Brain microvascular endothelial cell (primary cell): ENCODE measurements around the gene BEGAIN.

ENCODE experiments used
- DNase-seq: peaks from one replicate; pipeline ENCODE4 v3.0.0-alpha.2; 2020
- H3K27ac ChIP-seq: fragments of 250-450 bp; sonication (Bioruptor Pico); 2 replicates; pipeline ENCODE4 v1.5.1; 2020; ENCODE audit warnings: mild to moderate bottlenecking, moderate library complexity
- H3K27me3 ChIP-seq: fragments of 250-450 bp; sonication (Bioruptor Pico); replicated peaks from 2 replicates; pipeline ENCODE4 v1.5.1; 2020; ENCODE audit warnings: mild to moderate bottlenecking
- H3K36me3 ChIP-seq: fragments of 250-450 bp; sonication (Bioruptor Pico); replicated peaks from 2 replicates; pipeline ENCODE4 v1.5.1; 2020; ENCODE audit warnings: mild to moderate bottlenecking
- H3K4me3 ChIP-seq: 2 replicates; pipeline ENCODE4 v1.5.1; 2011; ENCODE audit warnings: low read depth, mild to moderate bottlenecking, control low read depth, low read length, moderate library complexity
- CTCF ChIP-seq: IDR thresholded peaks from 2 replicates; pipeline ENCODE4 v1.5.1; 2011; ENCODE audit warnings: low read depth, mild to moderate bottlenecking, moderate library complexity, low read length, control low read depth, inconsistent platforms; ENCODE audit errors: missing control alignments
- in situ Hi-C: cut with HindIII; loops from 2 replicates; pipeline ENCODE4 v1.10.0; 2017; ENCODE audit warnings: low sequenced_read_pairs, low pct_ligation_motif_present

BEGAIN gene

GRCh38 chr14:100500128-100500527 is 87.1 kb downstream of the BEGAIN start:
- no peak for TF ChIP-seq CTCF
- in situ Hi-C loops, result no loop called here
- no peak overlapping the region for H3K4me3 ChIP-seq
- DNase-seq, result no peak
- no peaks in the 10 kb centered on the region for H3K36me3 ChIP-seq
- H3K27me3 ChIP-seq, result no peaks in the 10 kb centered on the region
- H3K27ac ChIP-seq, result no peak overlapping the region

- H3K27ac ChIP-seq, result no peak overlapping the region
- DNase-seq, result no peak
- H3K27me3 ChIP-seq, result no peaks in the 10 kb centered on the region
- H3K4me3 ChIP-seq, result no peak overlapping the region
- no peak for TF ChIP-seq CTCF
- no peaks in the 10 kb centered on the region for H3K36me3 ChIP-seq
- in situ Hi-C loops, result no loop called here
Observed at GRCh38 chr14:100498068-100498467, 89.1 kb downstream of the BEGAIN start.

- Histone ChIP-seq H3K36me3 (no peaks in the 10 kb centered on the region), H3K27ac (no peak overlapping the region), H3K4me3 (no peak overlapping the region), H3K27me3 (no peaks in the 10 kb centered on the region)
- no peak for DNase-seq
- in situ Hi-C loops, result no loop called here
- TF ChIP-seq CTCF, result no peak
Observed at GRCh38 chr14:100495917-100496316, 91.3 kb downstream of the BEGAIN start.

GRCh38 chr14:100494645-100495044 is 92.6 kb downstream of the BEGAIN start:
- in situ Hi-C loops, result no loop called here

GRCh38 chr14:100490252-100490651 is 97.0 kb downstream of the BEGAIN start:
- Histone ChIP-seq H3K27ac (no peak overlapping the region), H3K36me3 (no peaks in the 10 kb centered on the region), H3K4me3 (no peak overlapping the region), H3K27me3 (no peaks in the 10 kb centered on the region)
- TF ChIP-seq CTCF, result no peak
- in situ Hi-C loops, result no loop called here
- no peak for DNase-seq

More at GRCh38 chr14:100494645-100495044, 92.6 kb downstream of the BEGAIN start:
- no peak for TF ChIP-seq CTCF
- DNase-seq, result no peak
- Histone ChIP-seq H3K27ac (no peak overlapping the region), H3K4me3 (no peak overlapping the region), H3K27me3 (no peaks in the 10 kb centered on the region), H3K36me3 (no peaks in the 10 kb centered on the region)

GRCh38 chr14:100488057-100488456 is 99.2 kb downstream of the BEGAIN start:
- in situ Hi-C loops, result no loop called here
- no peak overlapping the region for H3K27ac ChIP-seq
- no peak overlapping the region for H3K4me3 ChIP-seq
- no peak for TF ChIP-seq CTCF
- DNase-seq, result no peak
- H3K36me3 ChIP-seq, result no peaks in the 10 kb centered on the region
- no peaks in the 10 kb centered on the region for H3K27me3 ChIP-seq
